ENCODE data around the gene CHMP4B. TPM values are rescaled to one million over a fixed set of nuclear protein-coding genes. Genes with fewer than 3 reads are reported as not detected.

CHMP4B gene
- total and polyA plus RNA-seq, 2 donors (not counting 1 experiment from before 2014, with no cell fraction given) = 62.3 to 83.9 TPM

GRCh38 chr20:33828967-33829560 lies 17.9 kb downstream of the CHMP4B start:
- Histone ChIP-seq H3K4me2 (replicated peaks; ENCODE audit: low read depth, low read length, poor library complexity, severe bottlenecking) (no peak overlapping the region), H3K9ac (ENCODE audit: low read length) (no peak overlapping the region), H3K4me1 (ENCODE audit: control insufficient read depth in 2 of 2, insufficient read depth in 2 of 2, low read length in 2 of 2) (peaks cover 35 to 43% of the 10 kb centered on the region in 2 donors), H3K9me3 (ENCODE audit: control extremely low read depth in 1 of 3, control insufficient read depth in 2 of 3, insufficient read depth in 1 of 3, low read length in 2 of 3) (no peaks in the 10 kb centered on the region), H3K36me3 (replicated peaks in 1 of 2; ENCODE audit: control extremely low read depth in 1 of 2, control insufficient read depth in 1 of 2, extremely low read depth in 1 of 2, insufficient read depth in 2 of 2, low read length in 1 of 2) (peaks cover 1 to 21% of the 10 kb centered on the region in 2 experiments), H3K27ac (ENCODE audit: low read length in 2 of 2) (peak overlapping the region in 1 of 2 donors; percentile 1), H4K20me1 (ENCODE audit: control insufficient read depth, insufficient read depth, low read length, poor library complexity, severe bottlenecking) (peaks cover 91% of the 10 kb centered on the region), H3K4me3 (ENCODE audit: control extremely low read depth in 1 of 5, extremely low read depth in 1 of 5, insufficient read depth in 1 of 5, low read depth in 2 of 5, low read length in 4 of 5) (no peak overlapping the region), H3K27me3 (replicated peaks in 1 of 4; ENCODE audit: control extremely low read depth in 1 of 4, control insufficient read depth in 3 of 4, insufficient read depth in 4 of 4, low read length in 3 of 4) (no peaks in the 10 kb centered on the region), H3K79me2 (ENCODE audit: control insufficient read depth, insufficient read depth, low read length) (peaks cover 100% of the 10 kb centered on the region), H2AFZ (ENCODE audit: insufficient read depth, low read depth, low read length, poor library complexity, severe bottlenecking) (no peak overlapping the region)
- Mint-ChIP-seq H3K27me3 (no peaks in the 10 kb centered on the region), H3K4me1 (peaks cover 74% of the 10 kb centered on the region), H3K27ac (no peak overlapping the region), H3K4me3 (no peak overlapping the region), H3K9me3 (ENCODE audit: insufficient read depth) (no peaks in the 10 kb centered on the region)
- ChIA-PET POLR2A (no interaction called here), CTCF (interaction anchor here (0.9 kb wide), 1 partner anchor 8 kb away, joined by 4 read pairs; no protein-coding TSS in a partner anchor)
- DNase-seq (no peak), ATAC-seq (ENCODE audit: low read depth) (no peak)
- TF ChIP-seq CTCF (IDR thresholded peaks at IDR 0.05) = no peak
- no peak for TF ChIP-seq EZH2 (IDR thresholded peaks at IDR 0.05; ENCODE audit: borderline replicate concordance, insufficient read depth, low read depth, low read length, poor library complexity, severe bottlenecking)
- no CpG with 5 or more reads among the region's 3 CpGs for WGBS (ENCODE audit: insufficient coverage)
- intact Hi-C loops (cut with micrococcal nuclease) = no loop called here

GRCh38 chr20:33829636-33830035 lies 18.5 kb downstream of the CHMP4B start:
- no peak overlapping the region for H3K4me3 Mint-ChIP-seq
- intact Hi-C loops (cut with micrococcal nuclease) = no loop called here
- ChIA-PET POLR2A (no interaction called here), CTCF (interaction anchor here (0.9 kb wide), 1 partner anchor 8 kb away, joined by 4 read pairs; no protein-coding TSS in a partner anchor)
- Histone ChIP-seq H3K36me3 (replicated peaks in 1 of 2; ENCODE audit: control extremely low read depth in 1 of 2, control insufficient read depth in 1 of 2, extremely low read depth in 1 of 2, insufficient read depth in 2 of 2, low read length in 1 of 2) (peaks cover 1 to 23% of the 10 kb centered on the region in 2 experiments), H3K27ac (ENCODE audit: low read length in 2 of 2) (peak overlapping the region in 1 of 2 donors; percentile 8), H3K4me1 (ENCODE audit: control insufficient read depth in 2 of 2, insufficient read depth in 2 of 2, low read length in 2 of 2) (peaks cover 34 to 42% of the 10 kb centered on the region in 2 donors), H3K27me3 (replicated peaks in 1 of 4; ENCODE audit: control extremely low read depth in 1 of 4, control insufficient read depth in 3 of 4, insufficient read depth in 4 of 4, low read length in 3 of 4) (no peaks in the 10 kb centered on the region), H3K9me3 (ENCODE audit: control extremely low read depth in 1 of 3, control insufficient read depth in 2 of 3, insufficient read depth in 1 of 3, low read length in 2 of 3) (no peaks in the 10 kb centered on the region), H3K4me2 (replicated peaks; ENCODE audit: low read depth, low read length, poor library complexity, severe bottlenecking) (no peak overlapping the region), H3K9ac (ENCODE audit: low read length) (no peak overlapping the region), H2AFZ (ENCODE audit: insufficient read depth, low read depth, low read length, poor library complexity, severe bottlenecking) (no peak overlapping the region), H3K79me2 (ENCODE audit: control insufficient read depth, insufficient read depth, low read length) (peaks cover 100% of the 10 kb centered on the region), H4K20me1 (ENCODE audit: control insufficient read depth, insufficient read depth, low read length, poor library complexity, severe bottlenecking) (peaks cover 91% of the 10 kb centered on the region), H3K4me3 (ENCODE audit: control extremely low read depth in 1 of 5, extremely low read depth in 1 of 5, insufficient read depth in 1 of 5, low read depth in 2 of 5, low read length in 4 of 5) (no peak overlapping the region)
- no peaks in the 10 kb centered on the region for H3K9me3 Mint-ChIP-seq (ENCODE audit: insufficient read depth)
- no peak for TF ChIP-seq CTCF (IDR thresholded peaks at IDR 0.05)
- H3K4me1 Mint-ChIP-seq = peaks cover 68% of the 10 kb centered on the region
- ATAC-seq (ENCODE audit: low read depth) = no peak
- no peak for DNase-seq
- no CpG with 5 or more reads among the region's 3 CpGs for WGBS (ENCODE audit: insufficient coverage)
- H3K27me3 Mint-ChIP-seq = no peaks in the 10 kb centered on the region
- H3K27ac Mint-ChIP-seq = peak overlapping the region; percentile 5

Data from B cell (primary cell).